Liver (tissue), 9 donors: ENCODE data around the gene PINK1. TPM values are rescaled to one million over a fixed set of nuclear protein-coding genes. Genes with fewer than 3 reads are reported as not detected.

Source experiments
- DNase-seq: peaks from one replicate; pipeline ENCODE4 v3.0.0-alpha.2; 2017; ENCODE audit warnings: low spot score
- H3K27ac ChIP-seq, 2 donors: one replicate each; pipeline ENCODE4 v1.7.0; 2013; ENCODE audit warnings: inconsistent platforms in 2 of 2, low read length in 2 of 2, control low read depth in 1 of 2, low read depth in 1 of 2, mild to moderate bottlenecking in 1 of 2
- H3K27me3 ChIP-seq, 4 donors: one replicate each; pipeline versions ENCODE4 v1.6.1 to v1.7.0; 2013; ENCODE audit warnings: low read length in 3 of 4, inconsistent platforms in 1 of 4, mild to moderate bottlenecking in 1 of 4, moderate library complexity in 1 of 4; ENCODE audit not compliant: control insufficient read depth in 4 of 4, insufficient read depth in 4 of 4
- H3K36me3 ChIP-seq, 4 donors: one replicate each; pipeline versions ENCODE4 v1.6.1 to v1.7.0; 2013; ENCODE audit warnings: low read length in 3 of 4, mild to moderate bottlenecking in 3 of 4, low read depth in 1 of 4, moderate library complexity in 1 of 4; ENCODE audit not compliant: control insufficient read depth in 4 of 4, insufficient read depth in 3 of 4
- H3K4me1 ChIP-seq, 4 donors: one replicate each; pipeline versions ENCODE4 v1.6.1 to v1.7.0; 2013; ENCODE audit warnings: low read length in 3 of 4, mild to moderate bottlenecking in 3 of 4, moderate library complexity in 1 of 4; ENCODE audit not compliant: control insufficient read depth in 4 of 4, insufficient read depth in 4 of 4
- H3K4me3 ChIP-seq, 3 donors: one replicate each; pipeline versions ENCODE4 v1.6.1 to v1.7.0; 2013; ENCODE audit warnings: low read length in 3 of 3, control low read depth in 1 of 3, low read depth in 1 of 3, mild to moderate bottlenecking in 1 of 3
- H3K9ac ChIP-seq, 2 donors: one replicate each; pipeline ENCODE4 v1.7.0; 2013; ENCODE audit warnings: low read length in 2 of 2, mild to moderate bottlenecking in 2 of 2, moderate library complexity in 2 of 2, control low read depth in 1 of 2, low read depth in 1 of 2
- H3K9me3 ChIP-seq, 4 donors: one replicate each; pipeline versions ENCODE4 v1.6.1 to v1.7.0; 2013; ENCODE audit warnings: low read length in 3 of 4; ENCODE audit not compliant: control insufficient read depth in 4 of 4
- EGR1 ChIP-seq, 2 donors: IDR thresholded peaks; 2 replicates each; pipeline ENCODE4 v1.6.1; 2016 to 2018; ENCODE audit warnings: antibody characterized with exemption in 2 of 2, low read depth in 2 of 2
- FOXA1 ChIP-seq: IDR thresholded peaks from 2 replicates; pipeline ENCODE4 v1.6.1; 2016; ENCODE audit warnings: antibody characterized with exemption
- FOXA2 ChIP-seq: IDR thresholded peaks from 2 replicates; pipeline ENCODE4 v1.6.1; 2016; ENCODE audit warnings: antibody characterized with exemption
- GABPA ChIP-seq, 2 donors: IDR thresholded peaks in 1 of 2; conservative IDR thresholded peaks in 1 of 2; 2 replicates each; pipeline ENCODE4 v1.6.1; 2016; ENCODE audit warnings: antibody characterized with exemption in 2 of 2, mild to moderate bottlenecking in 1 of 2, moderate library complexity in 1 of 2
- HNF4A ChIP-seq, 2 donors: conservative IDR thresholded peaks; 2 replicates each; pipeline ENCODE4 v1.6.1; 2016; ENCODE audit warnings: antibody characterized with exemption in 2 of 2, mild to moderate bottlenecking in 2 of 2
- HNF4G ChIP-seq: IDR thresholded peaks from 2 replicates; pipeline ENCODE4 v1.6.1; 2016; ENCODE audit warnings: antibody characterized with exemption
- JUND ChIP-seq, 2 donors: IDR thresholded peaks; 2 replicates each; pipeline ENCODE4 v1.6.1; 2016; ENCODE audit warnings: antibody characterized with exemption in 2 of 2
- NR2F2 ChIP-seq: IDR thresholded peaks from 2 replicates; pipeline ENCODE4 v1.6.1; 2016; ENCODE audit warnings: antibody characterized with exemption
- RAD21 ChIP-seq, 2 donors: IDR thresholded peaks; 2 replicates each; pipeline ENCODE4 v1.6.1; 2016; ENCODE audit warnings: antibody characterized with exemption in 2 of 2, mild to moderate bottlenecking in 2 of 2
- RXRA ChIP-seq, 2 donors: IDR thresholded peaks; 2 replicates each; pipeline ENCODE4 v1.6.1; 2017 to 2018; ENCODE audit warnings: antibody characterized with exemption in 2 of 2, mild to moderate bottlenecking in 1 of 2
- SP1 ChIP-seq: IDR thresholded peaks from 2 replicates; pipeline ENCODE4 v1.6.1; 2018; ENCODE audit warnings: antibody characterized with exemption, mild to moderate bottlenecking
- TAF1 ChIP-seq: conservative IDR thresholded peaks from 2 replicates; pipeline ENCODE4 v1.6.1; 2016; ENCODE audit warnings: antibody characterized with exemption, mild to moderate bottlenecking
- YY1 ChIP-seq: IDR thresholded peaks from 2 replicates; pipeline ENCODE4 v1.6.1; 2016; ENCODE audit warnings: antibody characterized with exemption, mild to moderate bottlenecking
- WGBS: extraction: QIAGEN DNeasy Blood & Tissue Kit; methylation state at CpG from one replicate; pipeline ENCODE4 v1.1.7; 2013; 5-methylcytosine and 5-hydroxymethylcytosine counted together
- polyA plus RNA-seq, 2 donors: library from polyadenylated mRNA; stranded (reverse) in 1 of 2; unstranded in 1 of 2; fragments of 200-250 nt in 1 of 2; fragments of >200 nt in 1 of 2; fragmentation: Nextera tagmentation in 1 of 2; extraction: Ambion mirVana in 1 of 2; gene quantifications; one replicate each; pipeline versions ENCODE4 v1.2.1 to v1.2.3, GENCODE V29; 2013 to 2015
- total RNA-seq, 2 donors: library from RNA; depleted of rRNA; stranded (reverse); fragments of >200 nt; gene quantifications; one replicate each; pipeline ENCODE4 v1.2.3, GENCODE V29; 2014
- TF ChIP-seq, protein P1 (sequence below): IDR thresholded peaks from 2 replicates; pipeline ENCODE4 v1.6.1; 2016; ENCODE audit warnings: antibody characterized with exemption
- TF ChIP-seq, protein P2 (sequence below): IDR thresholded peaks from 2 replicates; pipeline ENCODE4 v1.6.1; 2016; ENCODE audit warnings: antibody characterized with exemption
- TF ChIP-seq, protein P3 (sequence below): fragments of 150-350 bp; IDR thresholded peaks from 2 replicates; pipeline ENCODE4 v1.5.1; 2017; ENCODE audit warnings: improper control_type of control experiment, low read depth, low read length; ENCODE audit not compliant: missing input control
- TF ChIP-seq, protein P4 (sequence below): IDR thresholded peaks from 2 replicates; pipeline ENCODE4 v1.6.1; 2016; ENCODE audit warnings: antibody characterized with exemption, mild to moderate bottlenecking
- TF ChIP-seq, protein P5 (sequence below): IDR thresholded peaks from 2 replicates; pipeline ENCODE4 v1.6.1; 2016; ENCODE audit warnings: antibody characterized with exemption
- donor health status: healthy.
- donor health status: healthy.
- donor health status: healthy.
- donor health status: healthy.
- donor health status: healthy.

PINK1 gene
- total and polyA plus RNA-seq, 4 donors: 52.7 to 118 (median 62.2) TPM

DNA sequence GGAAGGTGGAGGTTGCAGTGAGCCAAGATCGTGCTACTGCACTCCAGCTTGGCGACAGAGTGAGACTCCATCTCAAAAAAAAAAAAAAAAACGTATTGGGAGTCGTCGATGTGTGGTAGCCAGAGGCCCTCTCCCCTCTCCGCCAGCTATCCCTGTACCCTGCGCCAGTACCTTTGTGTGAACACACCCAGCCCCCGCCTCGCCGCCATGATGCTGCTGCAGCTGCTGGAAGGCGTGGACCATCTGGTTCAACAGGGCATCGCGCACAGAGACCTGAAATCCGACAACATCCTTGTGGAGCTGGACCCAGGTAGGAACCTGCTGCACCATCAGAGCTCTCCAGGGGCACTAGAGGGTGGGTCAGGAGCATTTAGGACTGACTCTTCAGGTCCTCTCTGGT, 12.2 kb downstream of the PINK1 start:
- no peak overlapping the region for H3K27ac ChIP-seq
- H3K4me1 ChIP-seq: no peaks in the 10 kb centered on the region
- TF ChIP-seq FOXA1: no peak
- no peak for TF ChIP-seq RXRA (IDR thresholded peaks at IDR 0.05)
- TF ChIP-seq HNF4A (conservative IDR thresholded peaks at IDR 0.05): no peak
- no peak for TF ChIP-seq JUND (IDR thresholded peaks at IDR 0.05)
- no peak for TF ChIP-seq EGR1 (IDR thresholded peaks at IDR 0.05; ENCODE audit: low read depth in 2 of 2)
- TF ChIP-seq NR2F2: no peak
- TF ChIP-seq, protein P1, sequence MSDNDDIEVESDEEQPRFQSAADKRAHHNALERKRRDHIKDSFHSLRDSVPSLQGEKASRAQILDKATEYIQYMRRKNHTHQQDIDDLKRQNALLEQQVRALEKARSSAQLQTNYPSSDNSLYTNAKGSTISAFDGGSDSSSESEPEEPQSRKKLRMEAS: no peak
- TF ChIP-seq SP1: no peak
- no peak for TF ChIP-seq RAD21 (IDR thresholded peaks at IDR 0.05)
- TF ChIP-seq, protein P2, sequence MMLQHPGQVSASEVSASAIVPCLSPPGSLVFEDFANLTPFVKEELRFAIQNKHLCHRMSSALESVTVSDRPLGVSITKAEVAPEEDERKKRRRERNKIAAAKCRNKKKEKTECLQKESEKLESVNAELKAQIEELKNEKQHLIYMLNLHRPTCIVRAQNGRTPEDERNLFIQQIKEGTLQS: no peak
- TF ChIP-seq, protein P3, sequence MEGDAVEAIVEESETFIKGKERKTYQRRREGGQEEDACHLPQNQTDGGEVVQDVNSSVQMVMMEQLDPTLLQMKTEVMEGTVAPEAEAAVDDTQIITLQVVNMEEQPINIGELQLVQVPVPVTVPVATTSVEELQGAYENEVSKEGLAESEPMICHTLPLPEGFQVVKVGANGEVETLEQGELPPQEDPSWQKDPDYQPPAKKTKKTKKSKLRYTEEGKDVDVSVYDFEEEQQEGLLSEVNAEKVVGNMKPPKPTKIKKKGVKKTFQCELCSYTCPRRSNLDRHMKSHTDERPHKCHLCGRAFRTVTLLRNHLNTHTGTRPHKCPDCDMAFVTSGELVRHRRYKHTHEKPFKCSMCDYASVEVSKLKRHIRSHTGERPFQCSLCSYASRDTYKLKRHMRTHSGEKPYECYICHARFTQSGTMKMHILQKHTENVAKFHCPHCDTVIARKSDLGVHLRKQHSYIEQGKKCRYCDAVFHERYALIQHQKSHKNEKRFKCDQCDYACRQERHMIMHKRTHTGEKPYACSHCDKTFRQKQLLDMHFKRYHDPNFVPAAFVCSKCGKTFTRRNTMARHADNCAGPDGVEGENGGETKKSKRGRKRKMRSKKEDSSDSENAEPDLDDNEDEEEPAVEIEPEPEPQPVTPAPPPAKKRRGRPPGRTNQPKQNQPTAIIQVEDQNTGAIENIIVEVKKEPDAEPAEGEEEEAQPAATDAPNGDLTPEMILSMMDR: no peak
- TF ChIP-seq, protein P4, sequence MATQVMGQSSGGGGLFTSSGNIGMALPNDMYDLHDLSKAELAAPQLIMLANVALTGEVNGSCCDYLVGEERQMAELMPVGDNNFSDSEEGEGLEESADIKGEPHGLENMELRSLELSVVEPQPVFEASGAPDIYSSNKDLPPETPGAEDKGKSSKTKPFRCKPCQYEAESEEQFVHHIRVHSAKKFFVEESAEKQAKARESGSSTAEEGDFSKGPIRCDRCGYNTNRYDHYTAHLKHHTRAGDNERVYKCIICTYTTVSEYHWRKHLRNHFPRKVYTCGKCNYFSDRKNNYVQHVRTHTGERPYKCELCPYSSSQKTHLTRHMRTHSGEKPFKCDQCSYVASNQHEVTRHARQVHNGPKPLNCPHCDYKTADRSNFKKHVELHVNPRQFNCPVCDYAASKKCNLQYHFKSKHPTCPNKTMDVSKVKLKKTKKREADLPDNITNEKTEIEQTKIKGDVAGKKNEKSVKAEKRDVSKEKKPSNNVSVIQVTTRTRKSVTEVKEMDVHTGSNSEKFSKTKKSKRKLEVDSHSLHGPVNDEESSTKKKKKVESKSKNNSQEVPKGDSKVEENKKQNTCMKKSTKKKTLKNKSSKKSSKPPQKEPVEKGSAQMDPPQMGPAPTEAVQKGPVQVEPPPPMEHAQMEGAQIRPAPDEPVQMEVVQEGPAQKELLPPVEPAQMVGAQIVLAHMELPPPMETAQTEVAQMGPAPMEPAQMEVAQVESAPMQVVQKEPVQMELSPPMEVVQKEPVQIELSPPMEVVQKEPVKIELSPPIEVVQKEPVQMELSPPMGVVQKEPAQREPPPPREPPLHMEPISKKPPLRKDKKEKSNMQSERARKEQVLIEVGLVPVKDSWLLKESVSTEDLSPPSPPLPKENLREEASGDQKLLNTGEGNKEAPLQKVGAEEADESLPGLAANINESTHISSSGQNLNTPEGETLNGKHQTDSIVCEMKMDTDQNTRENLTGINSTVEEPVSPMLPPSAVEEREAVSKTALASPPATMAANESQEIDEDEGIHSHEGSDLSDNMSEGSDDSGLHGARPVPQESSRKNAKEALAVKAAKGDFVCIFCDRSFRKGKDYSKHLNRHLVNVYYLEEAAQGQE: no peak
- TF ChIP-seq, protein P5, sequence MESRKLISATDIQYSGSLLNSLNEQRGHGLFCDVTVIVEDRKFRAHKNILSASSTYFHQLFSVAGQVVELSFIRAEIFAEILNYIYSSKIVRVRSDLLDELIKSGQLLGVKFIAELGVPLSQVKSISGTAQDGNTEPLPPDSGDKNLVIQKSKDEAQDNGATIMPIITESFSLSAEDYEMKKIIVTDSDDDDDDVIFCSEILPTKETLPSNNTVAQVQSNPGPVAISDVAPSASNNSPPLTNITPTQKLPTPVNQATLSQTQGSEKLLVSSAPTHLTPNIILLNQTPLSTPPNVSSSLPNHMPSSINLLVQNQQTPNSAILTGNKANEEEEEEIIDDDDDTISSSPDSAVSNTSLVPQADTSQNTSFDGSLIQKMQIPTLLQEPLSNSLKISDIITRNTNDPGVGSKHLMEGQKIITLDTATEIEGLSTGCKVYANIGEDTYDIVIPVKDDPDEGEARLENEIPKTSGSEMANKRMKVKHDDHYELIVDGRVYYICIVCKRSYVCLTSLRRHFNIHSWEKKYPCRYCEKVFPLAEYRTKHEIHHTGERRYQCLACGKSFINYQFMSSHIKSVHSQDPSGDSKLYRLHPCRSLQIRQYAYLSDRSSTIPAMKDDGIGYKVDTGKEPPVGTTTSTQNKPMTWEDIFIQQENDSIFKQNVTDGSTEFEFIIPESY: no peak
- no peak for TF ChIP-seq GABPA (IDR thresholded peaks at IDR 0.05 in 1 of 2, conservative IDR thresholded peaks at IDR 0.05 in 1 of 2)
- no peak for TF ChIP-seq HNF4G
- no peak for TF ChIP-seq YY1
- TF ChIP-seq FOXA2: no peak
- TF ChIP-seq TAF1: no peak
- H3K36me3 ChIP-seq: peaks cover 8 to 65% (median 47%) of the 10 kb centered on the region in 4 donors
- DNase-seq: no peak
- no peak overlapping the region for H3K9ac ChIP-seq
- WGBS: 88% methylated on average over 14 of the region's 14 CpGs
- no peaks in the 10 kb centered on the region for H3K27me3 ChIP-seq
- H3K4me3 ChIP-seq: no peak overlapping the region
- no peaks in the 10 kb centered on the region for H3K9me3 ChIP-seq
